Activated CD4-positive, CD25-positive, alpha-beta regulatory T cell treated with anti-CD3 and anti-CD28 coated beads, Interleukin-2, amount 50 U/mL, for 24 hours (primary cell): ENCODE measurements around the gene ADSS1.

Source experiments
- ATAC-seq, 2 donors: fragments of 150-1000 bp; cut with Tn5 transposase; one replicate each; pipeline ENCODE4 v1.10.0; 2021; ENCODE audit warnings: mild to moderate bottlenecking in 1 of 2, moderate library complexity in 1 of 2

ADSS1 gene

GRCh38 chr14:104751539-104752422 is 27.8 kb downstream of the ADSS1 start:
- no peak for ATAC-seq

GRCh38 chr14:104752423-104752734 is 28.4 kb downstream of the ADSS1 start:
- ATAC-seq: peak in 1 of 2 donors; percentile 0

GRCh38 chr14:104752735-104753527 is 28.9 kb downstream of the ADSS1 start, which contains the start of gene SIVA1:
SIVA1 (plus strand) TSS chr14:104753147; CDS start chr14:104753202, 55 bp downstream.
- ATAC-seq: peak; percentile 94

- ATAC-seq: no peak
These were observed 29.6 kb downstream of the ADSS1 start for GRCh38 chr14:104753528-104754212.

GRCh38 chr14:104754213-104754851 is 30.3 kb downstream of the ADSS1 start:
- ATAC-seq: no peak

- no peak for ATAC-seq
These were observed 31.6 kb downstream of the ADSS1 start for GRCh38 chr14:104755621-104756020.

- no peak for ATAC-seq
These were observed 32.6 kb downstream of the ADSS1 start for GRCh38 chr14:104756477-104757237.

GRCh38 chr14:104757238-104757585 is 33.2 kb downstream of the ADSS1 start:
- no peak for ATAC-seq

GRCh38 chr14:104757681-104758392 is 33.8 kb downstream of the ADSS1 start:
- ATAC-seq: no peak

GRCh38 chr14:104758981-104759969 is 35.2 kb downstream of the ADSS1 start:
- no peak for ATAC-seq

GRCh38 chr14:104765517-104765916 is 41.5 kb downstream of the ADSS1 start:
- ATAC-seq: no peak

- no peak for ATAC-seq
These were observed 42.3 kb downstream of the ADSS1 start for GRCh38 chr14:104766256-104766862.

- no peak for ATAC-seq
These were observed 43.0 kb downstream of the ADSS1 start for GRCh38 chr14:104766863-104767633.

- ATAC-seq: no peak
These were observed 43.5 kb downstream of the ADSS1 start for GRCh38 chr14:104767634-104767918.

GRCh38 chr14:104768437-104769323 is 44.7 kb downstream of the ADSS1 start:
- peak; percentile 94 to 97 for ATAC-seq

- no peak for ATAC-seq
These were observed 45.5 kb downstream of the ADSS1 start for GRCh38 chr14:104769324-104770071.

- no peak for ATAC-seq
These were observed 46.1 kb downstream of the ADSS1 start for GRCh38 chr14:104770072-104770579.
